Amniotic stem cell (primary cell): Measurements from ENCODE around the gene SMIM29.

ENCODE experiments used
- DNase-seq: peaks from one replicate; lab custom pipeline; 2025; lab: John Stamatoyannopoulos, UW

SMIM29 gene

DNA sequence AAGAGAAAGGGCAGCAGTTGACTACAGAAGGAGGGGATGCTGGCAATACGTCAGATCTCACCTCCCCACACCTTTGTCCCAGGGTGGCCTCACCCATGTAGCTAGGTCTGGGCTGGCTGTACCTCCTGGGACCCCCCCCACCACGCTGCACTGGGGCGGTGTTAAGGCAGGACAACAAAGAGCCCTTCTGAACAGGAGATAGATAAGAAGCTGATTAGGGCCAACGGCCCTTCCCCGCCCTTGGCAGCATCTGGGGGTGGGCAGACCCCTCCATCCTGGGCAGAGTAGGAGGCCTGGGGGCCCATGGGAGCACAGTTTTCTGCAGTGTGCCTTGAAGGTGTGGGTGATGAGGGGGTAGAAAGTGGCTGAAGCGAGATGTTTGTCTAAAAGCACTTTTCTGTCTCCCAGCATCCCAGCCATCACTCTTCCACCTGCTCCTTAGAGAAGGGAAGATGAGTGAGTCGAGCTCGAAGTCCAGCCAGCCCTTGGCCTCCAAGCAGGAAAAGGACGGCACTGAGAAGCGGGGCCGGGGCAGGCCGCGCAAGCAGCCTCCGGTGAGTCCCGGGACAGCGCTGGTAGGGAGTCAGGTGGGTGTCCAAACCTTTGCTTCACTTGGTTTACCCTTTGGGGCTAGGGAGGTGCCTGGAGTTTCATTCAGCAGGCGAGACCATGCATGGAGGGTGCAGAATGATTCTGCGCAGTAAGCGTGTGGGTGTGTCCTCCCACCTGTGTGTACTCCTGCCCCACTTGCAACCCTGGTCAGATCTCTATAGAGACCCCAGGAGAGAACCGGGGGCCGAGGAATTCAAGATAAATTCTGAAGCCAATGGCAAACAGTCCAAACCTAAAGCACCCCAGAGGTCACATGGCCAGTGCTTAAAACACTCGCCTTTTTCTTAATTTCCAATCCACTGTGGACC is 8.2 kb downstream of the SMIM29 start:
- DNase-seq = no peak

DNA sequence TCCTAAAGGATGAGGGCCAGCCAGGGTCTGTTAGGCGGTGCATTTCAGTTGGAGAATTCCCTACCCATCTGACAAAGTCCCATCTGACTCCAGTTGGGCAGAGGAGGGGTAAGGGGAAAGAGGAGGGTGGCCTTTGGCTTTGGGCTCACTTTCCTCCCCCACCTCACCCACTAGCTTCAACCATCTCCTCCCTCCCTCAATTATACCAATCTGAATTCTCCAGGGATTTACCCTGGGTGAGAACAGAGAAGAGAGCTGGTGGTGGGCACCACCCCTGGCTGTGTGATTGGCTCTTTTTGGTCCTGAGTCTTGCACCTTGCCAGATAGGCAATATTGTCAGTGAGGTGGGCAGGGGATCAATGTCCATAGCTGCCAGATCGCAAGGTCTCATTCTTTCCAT is 8.9 kb downstream of the SMIM29 start:
- no peak for DNase-seq

DNA sequence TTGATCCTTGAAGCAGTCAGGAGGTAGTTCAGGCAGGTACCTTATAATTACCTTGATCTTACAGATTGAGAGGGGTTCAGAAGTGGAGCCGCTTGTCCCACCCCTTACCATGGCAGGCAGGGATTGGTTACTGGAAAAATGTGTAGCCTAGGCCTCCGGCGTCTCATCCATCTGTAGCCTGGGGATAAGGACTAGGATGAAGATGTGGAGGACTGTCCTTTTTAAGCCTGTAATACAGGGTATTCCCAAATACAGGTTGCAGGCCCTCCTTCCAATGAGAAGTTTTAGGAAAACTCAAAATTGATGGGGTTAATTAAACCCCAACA is 9.3 kb downstream of the SMIM29 start:
- DNase-seq = no peak

DNA sequence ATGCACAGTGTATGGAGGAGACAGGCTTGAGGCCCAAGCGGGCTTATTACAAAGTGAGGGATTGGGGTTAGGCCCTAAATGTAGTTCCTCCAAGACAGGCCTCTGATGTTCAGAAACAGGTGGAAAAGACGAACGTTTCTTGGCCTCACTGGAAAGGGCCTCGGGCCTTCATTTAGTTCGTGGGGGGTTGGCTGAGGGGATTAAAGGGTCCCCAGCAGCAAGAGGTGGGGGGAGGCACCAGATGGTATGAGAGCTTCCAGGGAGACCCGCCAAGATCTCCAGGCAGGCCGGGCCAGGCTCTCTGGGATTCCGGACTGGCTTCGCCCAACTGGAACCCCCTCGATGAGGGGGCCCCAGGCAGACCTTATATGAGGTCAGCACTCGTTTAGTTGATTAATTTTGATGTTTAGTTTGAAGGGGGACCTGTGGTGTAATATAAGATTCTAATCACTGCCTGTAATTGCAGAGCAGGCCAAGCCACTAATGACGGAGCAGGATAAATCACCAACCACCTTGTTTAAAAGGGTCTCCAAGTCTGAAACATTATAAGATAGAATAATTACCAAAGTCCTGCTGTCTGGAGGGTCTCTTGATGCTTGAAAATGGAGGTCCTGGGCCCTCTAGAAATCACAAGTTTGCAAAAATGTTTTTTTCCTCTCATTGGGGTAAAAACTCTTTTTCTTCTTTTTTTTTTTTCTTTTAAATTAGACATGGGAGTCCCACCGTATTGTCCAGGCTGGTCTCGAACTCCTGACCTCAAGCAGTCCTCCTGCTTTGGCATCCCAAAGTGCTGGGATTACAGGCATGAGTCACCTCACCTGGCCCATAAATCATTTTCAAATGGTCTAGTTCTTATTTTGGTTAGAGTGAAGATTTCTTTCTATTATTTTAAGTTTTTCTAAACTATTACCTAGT is 10.0 kb downstream of the SMIM29 start:
- DNase-seq = no peak

DNA sequence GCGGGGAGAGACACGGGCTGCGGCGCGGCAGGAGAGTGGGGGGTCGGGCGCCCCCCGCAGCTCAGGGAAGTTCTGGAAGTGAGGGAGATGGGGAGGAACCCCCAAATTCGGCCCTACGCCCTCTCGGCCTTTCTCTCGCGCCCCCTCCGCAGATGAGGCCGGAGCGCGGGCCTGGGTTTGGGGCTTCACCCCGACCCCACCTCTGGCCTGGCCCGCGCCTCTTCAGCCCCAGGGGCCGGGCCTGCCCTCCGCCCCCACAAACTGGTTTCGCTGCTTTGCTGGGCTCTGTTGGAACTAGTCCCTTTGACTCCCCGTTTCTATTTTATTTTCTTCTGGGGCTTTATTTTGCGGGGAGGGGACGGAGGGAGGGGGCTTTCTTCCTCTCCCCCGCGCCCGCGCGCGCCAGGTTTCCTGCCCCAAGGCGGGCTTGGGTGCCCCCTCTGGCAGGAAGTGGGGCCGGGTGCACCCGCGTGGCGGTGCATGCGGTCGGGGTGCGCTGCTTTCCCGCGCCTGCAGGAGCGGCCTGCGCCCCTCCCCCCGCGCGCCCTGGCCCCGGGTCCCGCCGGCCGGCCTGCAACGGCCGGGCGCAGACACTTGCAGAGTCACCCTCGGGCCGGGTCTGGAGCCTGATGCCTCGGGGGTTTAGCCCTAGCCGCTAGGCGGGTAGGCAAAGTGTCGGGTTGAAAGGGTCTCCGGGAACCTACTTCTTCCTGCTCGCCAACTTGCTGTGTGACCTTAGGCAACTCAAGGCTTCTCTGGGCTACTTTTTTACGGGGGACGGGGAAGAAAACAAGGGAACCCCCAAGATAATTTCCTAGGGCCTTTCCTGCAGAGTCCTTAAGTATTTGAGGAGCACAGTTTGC is 10.9 kb downstream of the SMIM29 start:
- DNase-seq = no peak

DNA sequence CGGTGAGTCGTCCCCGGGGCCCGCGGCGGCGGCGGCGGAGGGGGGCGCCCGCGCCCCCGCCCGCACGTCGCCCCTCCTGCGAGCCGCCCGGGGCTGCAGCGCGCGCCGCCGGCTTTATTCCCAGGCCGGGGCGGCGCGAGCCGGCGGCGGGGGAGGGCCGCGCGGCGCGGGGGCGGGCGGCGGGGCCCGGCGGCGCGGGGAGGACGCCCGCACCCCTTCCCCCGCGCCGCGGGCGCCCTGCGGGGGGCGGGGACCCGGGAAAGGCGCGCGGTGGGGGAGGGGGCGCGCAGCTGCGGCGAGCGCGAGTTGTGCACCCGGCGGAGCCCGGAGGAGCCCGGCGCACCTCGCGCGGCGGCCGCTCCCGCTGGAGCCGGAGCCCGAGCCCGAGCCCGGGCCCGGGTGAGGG is 11.5 kb downstream of the SMIM29 start:
- DNase-seq = no peak

DNA sequence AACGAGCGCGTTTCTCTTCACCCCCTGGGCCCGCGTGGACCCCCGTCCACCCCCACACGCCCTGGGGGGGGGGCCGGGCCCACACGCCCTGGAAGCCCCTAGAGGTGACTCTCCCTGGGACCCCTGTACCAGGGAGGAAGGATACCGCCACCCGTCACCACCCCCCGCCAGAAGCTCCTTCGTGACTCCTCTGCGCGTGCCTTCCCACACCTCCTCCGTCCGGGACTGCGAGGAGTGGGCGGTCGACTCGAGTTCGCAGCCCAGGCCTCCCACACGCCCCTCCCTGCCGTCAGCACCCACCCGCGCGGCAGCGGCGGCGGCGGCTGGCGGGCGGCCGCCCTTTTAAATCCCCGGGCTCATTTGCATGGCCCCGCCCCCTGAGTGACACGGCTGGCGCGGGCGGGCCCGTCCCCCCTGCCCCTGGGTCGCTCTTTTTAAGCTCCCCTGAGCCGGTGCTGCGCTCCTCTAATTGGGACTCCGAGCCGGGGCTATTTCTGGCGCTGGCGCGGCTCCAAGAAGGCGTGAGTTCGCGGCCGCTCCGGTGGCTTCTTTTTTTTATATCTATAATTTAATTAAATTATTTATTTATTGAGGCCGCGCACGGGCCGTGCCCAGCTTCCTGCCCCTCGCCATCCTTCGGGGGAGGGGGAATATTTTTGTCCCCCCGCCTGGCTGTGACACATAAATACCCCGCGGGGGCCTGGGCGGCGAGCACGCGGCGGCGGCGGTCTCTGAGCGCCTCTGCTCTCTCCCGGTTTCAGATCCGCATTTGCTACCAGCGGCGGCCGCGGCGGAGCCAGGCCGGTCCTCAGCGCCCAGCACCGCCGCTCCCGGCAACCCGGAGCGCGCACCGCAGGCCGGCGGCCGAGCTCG is 12.1 kb downstream of the SMIM29 start, which contains the start of gene HMGA1:
TSS of gene HMGA1 (plus strand) at position 431 of the 873 bp plus-strand sequence. CDS start 3,908 bp downstream, outside the sequence.
- peak; percentile 58 for DNase-seq

DNA sequence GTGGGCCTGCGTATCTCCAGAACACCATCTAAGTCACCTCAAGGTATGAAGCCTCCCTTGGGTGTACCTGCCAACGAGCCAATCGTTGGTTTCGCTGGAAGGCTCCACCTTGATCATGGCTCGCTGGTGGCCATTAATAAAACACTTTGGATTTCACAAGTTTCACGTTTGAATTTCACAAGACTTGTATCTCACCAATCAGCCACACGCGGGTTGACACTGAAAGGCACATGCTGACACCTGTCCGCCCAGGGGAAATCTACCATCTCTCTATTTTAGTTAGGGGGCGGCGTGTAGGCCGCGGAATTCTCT is 12.7 kb downstream of the SMIM29 start:
- DNase-seq = no peak

DNA sequence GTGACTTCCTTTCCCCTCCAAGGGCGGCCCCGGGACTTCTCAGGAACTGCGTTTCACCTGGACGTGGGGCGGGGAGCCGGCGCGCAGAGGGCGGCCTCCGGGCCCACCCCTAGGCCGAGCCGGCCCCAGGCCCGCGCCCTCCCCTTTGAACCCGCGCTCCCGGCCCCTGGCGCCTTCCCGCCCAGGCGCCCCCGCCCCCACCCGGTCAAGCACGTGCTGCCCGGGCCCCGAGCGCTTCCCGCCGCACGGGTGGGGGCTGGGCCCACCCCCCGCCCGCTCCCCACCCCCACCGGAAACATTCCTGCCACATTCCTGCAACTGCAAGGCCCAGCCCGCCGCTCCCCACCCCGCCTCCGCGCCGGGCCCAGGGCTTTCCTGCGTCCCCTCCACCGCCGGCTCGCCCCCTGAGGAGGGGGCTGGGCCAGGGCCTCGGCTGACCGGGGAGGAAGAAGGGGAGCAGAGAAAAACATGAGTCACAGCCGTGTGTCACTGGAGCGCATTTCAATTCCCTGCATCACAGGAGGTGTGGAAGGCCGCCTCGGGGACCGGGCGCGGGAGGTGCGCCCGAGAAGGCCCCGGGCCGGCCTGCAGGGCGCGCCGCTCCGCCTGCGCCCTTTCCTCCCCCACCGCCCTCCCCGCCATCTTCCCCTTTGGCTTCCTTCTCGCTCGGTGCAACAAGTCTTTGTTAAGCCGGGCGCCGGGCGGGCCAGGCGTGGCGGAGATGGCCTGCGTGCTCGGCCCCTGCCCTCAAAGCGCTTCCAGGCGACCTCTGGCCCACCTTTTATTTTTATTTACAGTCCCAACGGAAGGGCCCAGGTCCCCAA is 13.3 kb downstream of the SMIM29 start:
- DNase-seq = peak; percentile 62

DNA sequence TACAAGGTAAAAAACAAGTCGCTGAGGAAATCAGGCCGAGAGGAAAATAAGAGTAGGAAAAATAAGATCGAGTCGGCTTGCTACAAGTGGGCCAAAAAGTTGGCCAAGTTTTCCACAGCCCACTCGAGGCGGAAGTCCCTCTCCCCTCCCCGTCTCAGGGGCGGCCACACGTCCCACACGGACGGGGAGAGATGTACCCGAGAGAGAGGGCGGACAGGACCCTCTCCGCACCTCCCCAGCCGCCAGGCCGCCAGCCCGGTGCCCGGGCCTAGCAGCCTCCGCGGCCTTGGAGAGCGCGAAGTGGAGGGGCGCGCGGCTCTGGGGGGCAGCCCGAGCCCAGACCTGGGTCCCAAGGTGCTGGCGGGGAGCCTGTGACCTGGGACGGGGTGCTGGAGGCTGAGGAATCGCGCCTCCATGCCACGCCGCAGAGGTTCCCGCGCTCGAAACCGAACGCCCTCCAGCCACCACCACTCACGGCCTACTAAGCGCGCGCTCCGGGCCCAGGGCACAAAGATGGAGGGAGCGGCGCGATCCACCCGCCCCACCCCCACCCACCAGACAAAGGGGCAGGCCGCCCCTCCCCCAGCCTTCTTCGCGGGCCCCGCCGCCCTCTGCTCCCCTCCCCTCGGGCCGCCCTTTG is 14.0 kb downstream of the SMIM29 start:
- no peak for DNase-seq

DNA sequence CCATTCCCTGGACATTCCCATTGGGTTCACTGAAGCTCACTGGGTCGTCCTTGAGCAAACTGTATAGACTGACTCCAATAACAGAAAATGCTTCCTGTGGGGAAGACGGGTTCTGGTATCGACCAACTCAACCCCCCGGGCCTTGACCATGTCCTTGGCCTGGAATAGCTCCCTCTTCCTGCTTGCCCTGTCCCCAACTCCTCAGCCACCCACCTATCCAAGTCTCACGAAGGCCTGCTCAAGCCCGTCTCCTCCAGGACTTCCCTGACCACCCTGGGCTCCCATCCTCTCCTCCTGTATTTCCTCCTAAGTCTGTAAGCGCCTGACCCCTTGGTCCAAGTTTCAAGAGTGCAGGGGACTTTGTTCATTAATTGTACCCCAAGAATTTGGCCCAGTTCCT is 14.9 kb downstream of the SMIM29 start:
- DNase-seq = no peak

DNA sequence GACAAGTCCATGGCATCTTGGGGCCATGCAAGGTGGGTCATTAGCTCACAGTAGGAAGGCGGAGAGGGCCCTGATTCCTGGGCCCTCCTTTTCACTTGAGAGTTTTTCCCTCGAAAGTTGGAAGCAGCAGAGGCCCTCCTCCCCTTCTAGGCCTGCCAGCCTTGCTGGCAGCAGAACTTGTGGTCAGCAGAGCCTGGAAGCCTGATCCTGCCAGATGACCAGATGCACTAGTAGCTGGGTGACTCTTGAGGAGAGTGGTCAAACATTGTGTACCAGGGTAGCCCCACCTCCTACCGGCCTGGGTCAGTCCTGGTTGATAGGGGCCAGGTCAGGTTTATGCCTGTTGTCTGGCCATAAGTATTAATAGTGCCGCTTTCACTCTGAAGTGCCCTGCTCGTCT is 15.9 kb downstream of the SMIM29 start:
- no peak for DNase-seq

DNA sequence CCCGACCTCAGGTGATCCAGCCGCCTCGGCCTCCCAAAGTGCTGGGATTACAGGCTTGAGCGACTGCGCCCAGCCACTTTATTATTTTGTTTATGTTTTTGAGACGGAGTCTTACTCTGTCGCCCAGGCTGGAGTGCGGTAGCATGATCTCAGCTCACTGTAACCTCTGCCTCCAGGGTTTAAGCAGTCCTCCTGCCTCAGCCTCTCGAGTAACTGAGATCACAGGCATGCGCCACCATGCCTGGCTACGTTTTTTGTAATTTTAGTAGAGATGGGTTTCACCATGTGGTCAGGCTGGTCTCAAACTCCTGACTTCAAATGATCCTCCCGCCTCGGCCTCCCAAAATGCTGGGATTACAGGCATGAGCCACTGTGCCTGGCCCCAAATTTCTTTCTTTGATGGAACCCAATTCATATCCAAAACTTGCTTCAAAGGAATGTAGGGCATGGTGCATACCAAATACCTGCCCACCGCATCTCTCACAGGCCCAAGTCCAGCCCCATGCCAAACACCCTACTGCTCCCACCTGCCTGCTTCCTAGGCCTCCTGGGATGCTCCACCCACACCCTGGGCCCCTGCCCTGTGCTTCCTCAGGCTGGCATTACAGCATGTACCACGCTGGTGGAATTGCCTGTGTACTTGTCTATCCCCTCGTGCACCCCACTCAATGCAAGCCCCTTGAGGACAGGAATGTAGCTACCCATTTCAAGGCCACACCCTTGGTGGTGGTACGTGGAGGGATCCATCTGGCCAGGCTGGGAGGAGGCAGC is 17.1 kb downstream of the SMIM29 start:
- DNase-seq = no peak

DNA sequence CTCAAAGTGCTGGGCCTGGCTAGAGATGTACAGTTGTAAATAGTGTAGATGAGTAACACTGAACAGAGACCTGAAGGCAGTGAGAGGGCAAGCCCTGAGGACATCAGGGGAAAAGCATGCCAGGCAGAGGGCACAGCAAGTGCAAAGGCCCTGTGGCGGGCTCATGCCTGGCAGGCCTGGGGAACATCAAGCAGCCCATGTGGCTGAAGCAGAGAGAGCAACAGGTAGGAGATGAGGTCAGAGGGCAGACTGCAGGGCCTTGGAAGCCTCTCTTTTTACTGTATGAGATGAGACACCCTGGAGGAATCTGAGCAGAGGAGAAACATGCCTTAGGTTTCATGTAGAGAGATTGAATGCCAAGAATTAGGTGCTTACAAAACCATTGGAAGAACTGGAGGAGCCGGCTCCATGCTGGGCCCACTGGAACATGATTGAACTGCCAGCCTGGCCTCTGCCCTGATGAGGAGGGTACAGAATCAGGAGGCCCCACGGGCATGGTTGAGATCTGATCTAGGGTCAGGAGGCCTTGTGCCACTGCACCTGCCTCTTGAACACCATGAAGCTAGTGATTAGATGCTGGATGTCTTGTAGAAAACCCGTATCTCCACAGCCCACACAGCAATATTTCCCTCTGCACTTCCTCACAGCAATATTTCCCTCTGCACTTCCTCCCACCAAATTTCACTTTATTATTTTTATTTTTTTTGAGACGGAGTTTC is 18.0 kb downstream of the SMIM29 start:
- no peak for DNase-seq

DNA sequence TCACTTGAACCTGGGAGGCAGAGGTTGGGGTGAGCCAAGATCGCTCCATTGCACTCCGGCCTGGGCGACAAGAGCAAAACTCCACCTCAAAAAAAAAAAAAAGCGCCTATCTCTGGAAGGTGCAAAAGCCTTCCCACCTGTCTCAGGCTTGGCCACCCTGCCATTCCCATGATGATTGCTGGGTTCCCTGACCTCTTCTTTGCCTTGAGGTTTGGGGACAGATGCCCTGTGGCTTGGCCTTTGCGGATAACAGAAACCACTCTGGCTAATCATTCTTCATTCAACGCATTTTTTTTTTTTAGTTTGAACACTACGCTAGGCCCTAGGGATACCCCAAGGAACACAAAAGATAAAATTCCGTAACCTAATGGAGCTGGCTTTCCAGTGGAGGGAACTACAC is 18.9 kb downstream of the SMIM29 start:
- DNase-seq = no peak

DNA sequence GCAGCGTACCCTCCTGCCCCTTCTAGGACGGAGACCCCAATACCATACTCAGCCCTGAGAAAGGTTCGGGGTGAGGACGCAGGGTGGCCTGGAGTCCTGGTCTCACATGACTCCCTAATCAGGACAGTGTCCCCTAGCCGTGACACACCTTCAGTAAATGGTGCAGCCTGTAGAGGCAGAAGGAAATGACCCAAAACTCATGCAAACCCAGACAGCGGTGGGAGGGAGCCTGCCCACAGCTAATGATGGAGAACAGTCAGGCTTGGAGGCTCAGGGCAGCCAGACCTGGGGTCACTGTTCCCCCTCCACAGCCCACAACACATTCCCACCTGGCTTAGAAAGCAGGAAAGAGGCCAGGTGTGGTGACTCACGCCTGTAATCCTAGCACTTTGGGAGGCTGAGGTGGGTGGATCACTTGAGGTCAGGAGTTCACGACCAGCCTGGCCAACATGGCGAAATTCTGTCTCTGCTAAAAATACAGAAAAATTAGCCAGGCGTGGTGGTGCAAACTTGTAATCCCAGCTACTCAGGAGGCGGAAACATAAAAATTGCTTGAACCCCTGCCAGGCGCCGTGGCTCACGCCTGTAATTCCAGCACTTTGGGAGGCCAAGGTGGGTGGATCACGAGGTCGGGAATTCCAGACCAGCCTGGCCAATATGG is 20.9 kb downstream of the SMIM29 start:
- no peak for DNase-seq

DNA sequence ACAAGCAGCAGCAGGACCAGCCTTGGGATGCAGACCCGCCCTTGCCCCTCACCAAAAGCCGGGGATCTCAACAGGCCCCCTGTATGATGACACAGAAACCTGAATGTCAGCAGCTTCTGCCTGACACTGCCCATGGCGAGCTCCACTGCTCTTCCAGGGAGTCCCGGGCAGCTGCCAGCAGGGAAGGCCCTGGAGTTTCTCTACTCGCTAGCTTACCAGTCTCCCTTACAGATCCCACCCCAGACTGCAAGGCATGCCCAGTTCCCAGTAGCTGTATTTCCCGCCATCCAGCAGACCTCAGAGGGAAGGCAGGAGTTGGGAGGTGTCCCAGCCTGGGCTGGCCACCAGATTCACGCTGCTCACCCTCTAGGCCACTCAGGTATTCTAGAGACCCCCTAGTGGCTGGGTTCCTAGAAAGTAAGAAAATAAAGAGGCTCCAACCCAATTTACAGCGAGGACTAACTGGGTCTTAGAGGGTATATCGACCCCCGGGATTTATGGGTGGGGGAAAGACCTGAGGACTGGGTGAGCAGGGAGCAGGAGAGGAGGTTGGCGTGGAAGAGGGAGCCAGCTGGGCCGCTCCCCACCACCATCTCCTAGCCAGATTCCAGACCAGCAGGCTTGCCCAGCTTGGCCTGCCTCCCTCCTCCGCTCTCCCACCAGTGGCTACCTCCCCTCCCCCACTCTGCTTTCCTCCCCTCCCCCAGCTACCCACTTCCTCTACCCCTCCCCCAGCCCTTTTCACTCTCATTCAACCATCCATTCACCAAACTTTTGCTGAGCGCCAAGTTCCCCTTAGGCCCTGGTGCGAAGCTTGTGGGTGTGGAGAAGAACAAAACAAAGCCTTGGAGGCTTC is 21.8 kb downstream of the SMIM29 start:
- DNase-seq = no peak
